ENCODE measurements around the gene ST6GALNAC3.

ST6GALNAC3 gene

DNA sequence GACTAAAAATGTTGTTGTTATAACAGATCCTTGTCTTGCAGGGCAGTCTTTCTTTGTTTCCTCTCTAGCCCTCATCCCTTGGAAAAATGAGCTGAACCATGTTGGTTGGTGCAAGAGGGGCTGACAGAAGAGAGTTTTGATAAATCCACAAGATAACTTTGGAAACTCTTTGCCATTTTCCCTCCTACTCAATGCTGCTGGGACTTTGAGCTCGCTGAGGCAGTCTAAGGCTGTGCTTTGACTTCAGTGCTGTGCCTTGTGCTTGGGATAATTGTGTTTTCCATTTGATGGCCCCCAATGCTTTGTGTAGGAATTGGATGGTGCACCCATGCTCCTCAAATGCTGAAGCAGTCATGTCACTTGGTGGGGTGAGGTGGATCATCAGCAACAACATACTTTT is 31.7 kb downstream of the ST6GALNAC3 start:
- H3K9me3 ChIP-seq (ENCODE audit: control insufficient read depth, insufficient read depth, low read depth, low read length) = no peaks in the 10 kb centered on the region
- CTCF ChIA-PET = interaction anchor here (0.7 kb wide), 1 partner anchor 16 kb away, joined by 3 read pairs; no protein-coding TSS in a partner anchor
- POLR2A ChIA-PET = no interaction called here
- TF ChIP-seq, protein P1, sequence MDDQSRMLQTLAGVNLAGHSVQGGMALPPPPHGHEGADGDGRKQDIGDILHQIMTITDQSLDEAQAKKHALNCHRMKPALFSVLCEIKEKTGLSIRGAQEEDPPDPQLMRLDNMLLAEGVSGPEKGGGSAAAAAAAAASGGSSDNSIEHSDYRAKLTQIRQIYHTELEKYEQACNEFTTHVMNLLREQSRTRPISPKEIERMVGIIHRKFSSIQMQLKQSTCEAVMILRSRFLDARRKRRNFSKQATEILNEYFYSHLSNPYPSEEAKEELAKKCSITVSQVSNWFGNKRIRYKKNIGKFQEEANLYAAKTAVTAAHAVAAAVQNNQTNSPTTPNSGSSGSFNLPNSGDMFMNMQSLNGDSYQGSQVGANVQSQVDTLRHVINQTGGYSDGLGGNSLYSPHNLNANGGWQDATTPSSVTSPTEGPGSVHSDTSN (CRISPR knock-in tag; IDR thresholded peaks at IDR 0.05) = no peak
- TF ChIP-seq, protein P2, sequence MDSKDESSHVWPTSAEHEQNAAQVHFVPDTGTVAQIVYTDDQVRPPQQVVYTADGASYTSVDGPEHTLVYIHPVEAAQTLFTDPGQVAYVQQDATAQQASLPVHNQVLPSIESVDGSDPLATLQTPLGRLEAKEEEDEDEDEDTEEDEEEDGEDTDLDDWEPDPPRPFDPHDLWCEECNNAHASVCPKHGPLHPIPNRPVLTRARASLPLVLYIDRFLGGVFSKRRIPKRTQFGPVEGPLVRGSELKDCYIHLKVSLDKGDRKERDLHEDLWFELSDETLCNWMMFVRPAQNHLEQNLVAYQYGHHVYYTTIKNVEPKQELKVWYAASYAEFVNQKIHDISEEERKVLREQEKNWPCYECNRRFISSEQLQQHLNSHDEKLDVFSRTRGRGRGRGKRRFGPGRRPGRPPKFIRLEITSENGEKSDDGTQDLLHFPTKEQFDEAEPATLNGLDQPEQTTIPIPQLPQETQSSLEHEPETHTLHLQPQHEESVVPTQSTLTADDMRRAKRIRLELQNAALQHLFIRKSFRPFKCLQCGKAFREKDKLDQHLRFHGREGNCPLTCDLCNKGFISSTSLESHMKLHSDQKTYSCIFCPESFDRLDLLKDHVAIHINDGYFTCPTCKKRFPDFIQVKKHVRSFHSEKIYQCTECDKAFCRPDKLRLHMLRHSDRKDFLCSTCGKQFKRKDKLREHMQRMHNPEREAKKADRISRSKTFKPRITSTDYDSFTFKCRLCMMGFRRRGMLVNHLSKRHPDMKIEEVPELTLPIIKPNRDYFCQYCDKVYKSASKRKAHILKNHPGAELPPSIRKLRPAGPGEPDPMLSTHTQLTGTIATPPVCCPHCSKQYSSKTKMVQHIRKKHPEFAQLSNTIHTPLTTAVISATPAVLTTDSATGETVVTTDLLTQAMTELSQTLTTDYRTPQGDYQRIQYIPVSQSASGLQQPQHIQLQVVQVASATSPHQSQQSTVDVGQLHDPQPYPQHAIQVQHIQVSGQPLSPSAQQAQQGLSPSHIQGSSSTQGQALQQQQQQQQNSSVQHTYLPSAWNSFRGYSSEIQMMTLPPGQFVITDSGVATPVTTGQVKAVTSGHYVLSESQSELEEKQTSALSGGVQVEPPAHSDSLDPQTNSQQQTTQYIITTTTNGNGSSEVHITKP (tag by site-specific recombination; IDR thresholded peaks at IDR 0.05) = peak; percentile 97
- H3K4me3 ChIP-seq (ENCODE audit: low read depth, low read length) = no peak overlapping the region
- H3K36me3 ChIP-seq (ENCODE audit: control insufficient read depth in 2 of 2, insufficient read depth in 1 of 2, low read length in 2 of 2) = no peaks in the 10 kb centered on the region
- H3K27ac ChIP-seq (ENCODE audit: extremely low read depth, low read depth, low read length) = no peak overlapping the region
- H3K4me1 ChIP-seq (ENCODE audit: control insufficient read depth, insufficient read depth, low read length) = peaks cover 16% of the 10 kb centered on the region

DNA sequence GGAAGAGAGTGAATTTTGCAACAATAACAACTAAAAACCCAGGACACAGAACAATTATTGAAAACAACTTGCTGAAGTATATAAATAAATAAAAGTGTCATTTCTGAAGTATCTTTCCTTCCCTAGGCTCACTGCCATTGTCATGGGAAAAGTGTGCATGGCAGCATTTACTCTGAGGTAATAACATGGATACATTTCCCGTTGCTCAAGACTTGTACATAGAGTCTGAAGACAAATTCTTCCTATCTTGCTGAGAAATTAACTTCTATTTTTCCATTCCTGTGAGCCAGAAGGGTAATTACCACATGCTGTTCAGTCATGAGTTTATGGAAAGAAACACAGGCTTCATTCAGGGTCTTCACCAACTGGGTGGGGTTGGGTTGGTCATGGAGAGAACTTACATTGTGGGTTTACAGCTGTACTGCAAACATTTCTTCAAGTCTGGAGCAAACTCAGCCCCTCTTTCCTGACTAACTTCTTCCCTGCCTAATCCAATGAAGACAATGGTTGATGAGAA is 32.2 kb downstream of the ST6GALNAC3 start:
- Histone ChIP-seq H3K36me3 (ENCODE audit: control insufficient read depth in 2 of 2, insufficient read depth in 1 of 2, low read length in 2 of 2) (no peaks in the 10 kb centered on the region), H3K27ac (ENCODE audit: extremely low read depth, low read depth, low read length) (no peak overlapping the region), H3K9me3 (ENCODE audit: control insufficient read depth, insufficient read depth, low read depth, low read length) (no peaks in the 10 kb centered on the region), H3K4me3 (ENCODE audit: low read depth, low read length) (no peak overlapping the region), H3K4me1 (ENCODE audit: control insufficient read depth, insufficient read depth, low read length) (peaks cover 13% of the 10 kb centered on the region)
- ChIA-PET POLR2A (no interaction called here), CTCF (interaction anchor here (0.5 to 0.7 kb wide), 2 partner anchors 15 to 1817 kb away, joined by 3 to 6 read pairs; no protein-coding TSS in a partner anchor)
- TF ChIP-seq ZNF354C (tag by site-specific recombination; IDR thresholded peaks at IDR 0.05; ENCODE audit: borderline replicate concordance, low read depth) = no peak
- TF ChIP-seq OVOL3 (tag by site-specific recombination; IDR thresholded peaks at IDR 0.05) = no peak
- TF ChIP-seq HOXA7 (CRISPR knock-in tag; IDR thresholded peaks at IDR 0.05; ENCODE audit: borderline replicate concordance) = no peak
- TF ChIP-seq, protein P3, sequence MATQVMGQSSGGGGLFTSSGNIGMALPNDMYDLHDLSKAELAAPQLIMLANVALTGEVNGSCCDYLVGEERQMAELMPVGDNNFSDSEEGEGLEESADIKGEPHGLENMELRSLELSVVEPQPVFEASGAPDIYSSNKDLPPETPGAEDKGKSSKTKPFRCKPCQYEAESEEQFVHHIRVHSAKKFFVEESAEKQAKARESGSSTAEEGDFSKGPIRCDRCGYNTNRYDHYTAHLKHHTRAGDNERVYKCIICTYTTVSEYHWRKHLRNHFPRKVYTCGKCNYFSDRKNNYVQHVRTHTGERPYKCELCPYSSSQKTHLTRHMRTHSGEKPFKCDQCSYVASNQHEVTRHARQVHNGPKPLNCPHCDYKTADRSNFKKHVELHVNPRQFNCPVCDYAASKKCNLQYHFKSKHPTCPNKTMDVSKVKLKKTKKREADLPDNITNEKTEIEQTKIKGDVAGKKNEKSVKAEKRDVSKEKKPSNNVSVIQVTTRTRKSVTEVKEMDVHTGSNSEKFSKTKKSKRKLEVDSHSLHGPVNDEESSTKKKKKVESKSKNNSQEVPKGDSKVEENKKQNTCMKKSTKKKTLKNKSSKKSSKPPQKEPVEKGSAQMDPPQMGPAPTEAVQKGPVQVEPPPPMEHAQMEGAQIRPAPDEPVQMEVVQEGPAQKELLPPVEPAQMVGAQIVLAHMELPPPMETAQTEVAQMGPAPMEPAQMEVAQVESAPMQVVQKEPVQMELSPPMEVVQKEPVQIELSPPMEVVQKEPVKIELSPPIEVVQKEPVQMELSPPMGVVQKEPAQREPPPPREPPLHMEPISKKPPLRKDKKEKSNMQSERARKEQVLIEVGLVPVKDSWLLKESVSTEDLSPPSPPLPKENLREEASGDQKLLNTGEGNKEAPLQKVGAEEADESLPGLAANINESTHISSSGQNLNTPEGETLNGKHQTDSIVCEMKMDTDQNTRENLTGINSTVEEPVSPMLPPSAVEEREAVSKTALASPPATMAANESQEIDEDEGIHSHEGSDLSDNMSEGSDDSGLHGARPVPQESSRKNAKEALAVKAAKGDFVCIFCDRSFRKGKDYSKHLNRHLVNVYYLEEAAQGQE (tag by site-specific recombination; IDR thresholded peaks at IDR 0.05) = no peak
- TF ChIP-seq, protein P4, sequence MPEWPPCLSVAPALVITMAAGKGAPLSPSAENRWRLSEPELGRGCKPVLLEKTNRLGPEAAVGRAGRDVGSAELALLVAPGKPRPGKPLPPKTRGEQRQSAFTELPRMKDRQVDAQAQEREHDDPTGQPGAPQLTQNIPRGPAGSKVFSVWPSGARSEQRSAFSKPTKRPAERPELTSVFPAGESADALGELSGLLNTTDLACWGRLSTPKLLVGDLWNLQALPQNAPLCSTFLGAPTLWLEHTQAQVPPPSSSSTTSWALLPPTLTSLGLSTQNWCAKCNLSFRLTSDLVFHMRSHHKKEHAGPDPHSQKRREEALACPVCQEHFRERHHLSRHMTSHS (tag by site-specific recombination; IDR thresholded peaks at IDR 0.05) = no peak
- no peak for TF ChIP-seq ZNF660 (tag by site-specific recombination; IDR thresholded peaks at IDR 0.05)
- TF ChIP-seq ZNF623 (tag by site-specific recombination; IDR thresholded peaks at IDR 0.05) = no peak
- TF ChIP-seq, protein P5, sequence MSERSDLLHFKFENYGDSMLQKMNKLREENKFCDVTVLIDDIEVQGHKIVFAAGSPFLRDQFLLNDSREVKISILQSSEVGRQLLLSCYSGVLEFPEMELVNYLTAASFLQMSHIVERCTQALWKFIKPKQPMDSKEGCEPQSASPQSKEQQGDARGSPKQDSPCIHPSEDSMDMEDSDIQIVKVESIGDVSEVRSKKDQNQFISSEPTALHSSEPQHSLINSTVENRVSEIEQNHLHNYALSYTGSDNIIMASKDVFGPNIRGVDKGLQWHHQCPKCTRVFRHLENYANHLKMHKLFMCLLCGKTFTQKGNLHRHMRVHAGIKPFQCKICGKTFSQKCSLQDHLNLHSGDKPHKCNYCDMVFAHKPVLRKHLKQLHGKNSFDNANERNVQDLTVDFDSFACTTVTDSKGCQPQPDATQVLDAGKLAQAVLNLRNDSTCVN (tag by site-specific recombination; optimal IDR thresholded peaks at IDR 0.05) = no peak
- TF ChIP-seq, protein P6, sequence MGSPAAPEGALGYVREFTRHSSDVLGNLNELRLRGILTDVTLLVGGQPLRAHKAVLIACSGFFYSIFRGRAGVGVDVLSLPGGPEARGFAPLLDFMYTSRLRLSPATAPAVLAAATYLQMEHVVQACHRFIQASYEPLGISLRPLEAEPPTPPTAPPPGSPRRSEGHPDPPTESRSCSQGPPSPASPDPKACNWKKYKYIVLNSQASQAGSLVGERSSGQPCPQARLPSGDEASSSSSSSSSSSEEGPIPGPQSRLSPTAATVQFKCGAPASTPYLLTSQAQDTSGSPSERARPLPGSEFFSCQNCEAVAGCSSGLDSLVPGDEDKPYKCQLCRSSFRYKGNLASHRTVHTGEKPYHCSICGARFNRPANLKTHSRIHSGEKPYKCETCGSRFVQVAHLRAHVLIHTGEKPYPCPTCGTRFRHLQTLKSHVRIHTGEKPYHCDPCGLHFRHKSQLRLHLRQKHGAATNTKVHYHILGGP (tag by site-specific recombination; IDR thresholded peaks at IDR 0.05) = no peak
- no peak for TF ChIP-seq ZNF792 (tag by site-specific recombination; IDR thresholded peaks at IDR 0.05)
- TF ChIP-seq HOXD13 (CRISPR knock-in tag; IDR thresholded peaks at IDR 0.05; ENCODE audit: borderline replicate concordance) = no peak
- no peak for TF ChIP-seq ZNF549 (tag by site-specific recombination; IDR thresholded peaks at IDR 0.05)
- TF ChIP-seq MZF1 (tag by site-specific recombination; IDR thresholded peaks at IDR 0.05; ENCODE audit: borderline replicate concordance) = no peak
- TF ChIP-seq ZNF10 (tag by site-specific recombination; IDR thresholded peaks at IDR 0.05) = no peak
- TF ChIP-seq, protein P7, sequence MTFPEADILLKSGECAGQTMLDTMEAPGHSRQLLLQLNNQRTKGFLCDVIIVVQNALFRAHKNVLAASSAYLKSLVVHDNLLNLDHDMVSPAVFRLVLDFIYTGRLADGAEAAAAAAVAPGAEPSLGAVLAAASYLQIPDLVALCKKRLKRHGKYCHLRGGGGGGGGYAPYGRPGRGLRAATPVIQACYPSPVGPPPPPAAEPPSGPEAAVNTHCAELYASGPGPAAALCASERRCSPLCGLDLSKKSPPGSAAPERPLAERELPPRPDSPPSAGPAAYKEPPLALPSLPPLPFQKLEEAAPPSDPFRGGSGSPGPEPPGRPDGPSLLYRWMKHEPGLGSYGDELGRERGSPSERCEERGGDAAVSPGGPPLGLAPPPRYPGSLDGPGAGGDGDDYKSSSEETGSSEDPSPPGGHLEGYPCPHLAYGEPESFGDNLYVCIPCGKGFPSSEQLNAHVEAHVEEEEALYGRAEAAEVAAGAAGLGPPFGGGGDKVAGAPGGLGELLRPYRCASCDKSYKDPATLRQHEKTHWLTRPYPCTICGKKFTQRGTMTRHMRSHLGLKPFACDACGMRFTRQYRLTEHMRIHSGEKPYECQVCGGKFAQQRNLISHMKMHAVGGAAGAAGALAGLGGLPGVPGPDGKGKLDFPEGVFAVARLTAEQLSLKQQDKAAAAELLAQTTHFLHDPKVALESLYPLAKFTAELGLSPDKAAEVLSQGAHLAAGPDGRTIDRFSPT (tag by site-specific recombination; IDR thresholded peaks at IDR 0.05) = no peak
- no peak for TF ChIP-seq ZNF175 (tag by site-specific recombination; IDR thresholded peaks at IDR 0.05)
- no peak for TF ChIP-seq ZNF600 (tag by site-specific recombination; IDR thresholded peaks at IDR 0.05)
- TF ChIP-seq TCF7L2 (IDR thresholded peaks at IDR 0.05; ENCODE audit: borderline replicate concordance, low read depth, low read length) = no peak

Data from HEK293 (cell line).